OCI-LY3 (cell line): ENCODE data around the gene PTPRR.

ENCODE experiments used
- CTCF ChIP-seq: fragments of 200-600, 300-600 bp; sonication (generic); IDR thresholded peaks from 2 replicates; pipeline ENCODE4 v1.5.1; 2014; ENCODE audit warnings: antibody characterized with exemption, low read length, low read depth
- EZH2phosphoT487 ChIP-seq: fragments of 200-600 bp; shearing (Covaris generic); IDR thresholded peaks from 2 replicates; pipeline ENCODE4 v1.6.1; 2018; ENCODE audit warnings: antibody characterized with exemption, mixed run types, low read depth

GRCh38 chr12:70796989-70797388 lies 123.5 kb downstream of the PTPRR start:
- no peak for TF ChIP-seq CTCF
- TF ChIP-seq EZH2phosphoT487: no peak
